Parathyroid adenoma (tissue), 2 donors: ENCODE results near the gene GOLGA6A.

ENCODE experiments used
- H2AFZ ChIP-seq: fragments of 300-600 bp; sonication (generic); one replicate; pipeline ENCODE4 v1.7.0; 2017; ENCODE audit warnings: antibody characterized with exemption, mild to moderate bottlenecking
- H3K27ac ChIP-seq: fragments of 300-600 bp; sonication (generic); one replicate; pipeline ENCODE4 v1.7.0; 2017
- H3K27me3 ChIP-seq: fragments of 300-600 bp; sonication (generic); one replicate; pipeline ENCODE4 v1.7.0; 2017; ENCODE audit warnings: low read length; ENCODE audit not compliant: control insufficient read depth, insufficient read depth
- H3K36me3 ChIP-seq: fragments of 300-600 bp; sonication (generic); one replicate; pipeline ENCODE4 v1.7.0; 2017; ENCODE audit warnings: low read length; ENCODE audit not compliant: control insufficient read depth, insufficient read depth
- H3K4me1 ChIP-seq: fragments of 300-600 bp; sonication (generic); one replicate; pipeline ENCODE4 v1.7.0; 2017; ENCODE audit warnings: control low read depth
- H3K4me2 ChIP-seq: fragments of 300-600 bp; sonication (generic); one replicate; pipeline ENCODE4 v1.7.0; 2017; ENCODE audit warnings: low read length
- H3K4me3 ChIP-seq: fragments of 300-600 bp; sonication (generic); one replicate; pipeline ENCODE4 v1.7.0; 2017; ENCODE audit warnings: low read depth, low read length
- H3K79me2 ChIP-seq: fragments of 300-600 bp; sonication (generic); one replicate; pipeline ENCODE4 v1.7.0; 2017; ENCODE audit warnings: control low read depth
- H3K9ac ChIP-seq: fragments of 300-600 bp; sonication (generic); one replicate; pipeline ENCODE4 v1.7.0; 2017; ENCODE audit warnings: mild to moderate bottlenecking
- H3K9me3 ChIP-seq: fragments of 300-600 bp; sonication (generic); one replicate; pipeline ENCODE4 v1.7.0; 2017; ENCODE audit warnings: low read length; ENCODE audit not compliant: control insufficient read depth
- TF ChIP-seq, protein P1 (sequence below): fragments of 300-600 bp; sonication (generic); IDR thresholded peaks from one replicate; pipeline ENCODE4 v1.7.0; 2017; ENCODE audit warnings: antibody characterized with exemption, mild to moderate bottlenecking
- donor health status: primary hyperparathyroidism.

The GOLGA6A gene

DNA sequence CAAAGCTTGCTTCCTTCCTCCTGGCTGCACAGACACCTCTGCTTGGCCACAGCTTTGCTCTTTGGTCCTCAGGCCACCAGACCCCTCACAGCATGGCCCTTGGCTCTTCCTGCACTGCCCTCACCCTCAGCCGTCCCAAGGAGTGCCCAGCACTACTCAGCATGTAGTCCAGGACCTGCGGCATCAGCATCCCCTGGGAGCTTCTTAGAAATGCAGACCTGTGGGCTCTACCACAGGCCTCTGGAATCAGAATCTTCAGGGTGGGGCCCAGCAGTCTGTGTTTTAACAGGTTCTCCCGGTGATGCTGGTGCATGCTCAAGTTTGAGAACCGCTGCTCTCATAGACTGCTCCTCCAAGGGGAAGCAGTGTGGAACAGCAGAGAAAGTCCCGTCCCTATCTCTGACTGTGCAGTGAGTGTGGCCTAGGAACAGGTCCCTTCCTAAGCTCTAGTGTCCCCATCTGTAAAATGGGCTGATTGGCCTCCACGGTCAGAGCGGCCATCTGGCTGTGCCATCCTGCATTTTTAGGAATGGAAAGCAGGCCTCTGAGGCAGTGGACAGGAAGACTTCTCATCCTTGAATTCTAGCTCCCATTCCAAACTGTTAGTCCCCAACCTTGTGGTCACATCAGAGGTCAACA, 36.6 kb downstream of the GOLGA6A start:
- Histone ChIP-seq H3K79me2 (no peaks in the 10 kb centered on the region), H3K9me3 (no peaks in the 10 kb centered on the region), H3K27ac (no peak overlapping the region), H3K4me2 (no peak overlapping the region), H3K9ac (no peak overlapping the region), H3K27me3 (no peaks in the 10 kb centered on the region), H2AFZ (no peak overlapping the region), H3K4me3 (no peak overlapping the region), H3K4me1 (no peaks in the 10 kb centered on the region), H3K36me3 (no peaks in the 10 kb centered on the region)
- TF ChIP-seq, protein P1, sequence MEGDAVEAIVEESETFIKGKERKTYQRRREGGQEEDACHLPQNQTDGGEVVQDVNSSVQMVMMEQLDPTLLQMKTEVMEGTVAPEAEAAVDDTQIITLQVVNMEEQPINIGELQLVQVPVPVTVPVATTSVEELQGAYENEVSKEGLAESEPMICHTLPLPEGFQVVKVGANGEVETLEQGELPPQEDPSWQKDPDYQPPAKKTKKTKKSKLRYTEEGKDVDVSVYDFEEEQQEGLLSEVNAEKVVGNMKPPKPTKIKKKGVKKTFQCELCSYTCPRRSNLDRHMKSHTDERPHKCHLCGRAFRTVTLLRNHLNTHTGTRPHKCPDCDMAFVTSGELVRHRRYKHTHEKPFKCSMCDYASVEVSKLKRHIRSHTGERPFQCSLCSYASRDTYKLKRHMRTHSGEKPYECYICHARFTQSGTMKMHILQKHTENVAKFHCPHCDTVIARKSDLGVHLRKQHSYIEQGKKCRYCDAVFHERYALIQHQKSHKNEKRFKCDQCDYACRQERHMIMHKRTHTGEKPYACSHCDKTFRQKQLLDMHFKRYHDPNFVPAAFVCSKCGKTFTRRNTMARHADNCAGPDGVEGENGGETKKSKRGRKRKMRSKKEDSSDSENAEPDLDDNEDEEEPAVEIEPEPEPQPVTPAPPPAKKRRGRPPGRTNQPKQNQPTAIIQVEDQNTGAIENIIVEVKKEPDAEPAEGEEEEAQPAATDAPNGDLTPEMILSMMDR, result no peak

DNA sequence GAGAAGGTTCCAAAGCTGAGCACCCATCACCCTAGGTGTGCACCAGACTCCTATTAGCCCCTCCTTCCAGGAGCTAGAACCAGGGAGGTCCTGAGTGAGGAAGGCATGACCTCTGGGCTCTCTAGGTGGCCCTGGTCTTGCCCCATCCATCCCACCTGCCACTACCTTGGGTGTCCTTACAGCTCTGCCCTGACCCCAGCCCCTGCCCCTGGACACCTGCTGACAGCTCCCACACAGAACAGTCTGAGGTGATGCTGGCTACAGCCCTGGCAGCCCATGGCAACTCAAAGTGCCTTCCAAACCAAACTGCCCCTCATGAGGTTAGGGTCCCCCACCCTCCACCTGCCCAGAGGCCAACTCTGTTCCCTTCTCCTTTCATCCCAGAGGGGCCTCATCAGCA, 37.2 kb downstream of the GOLGA6A start:
- H3K4me2 ChIP-seq, result no peak overlapping the region
- H3K4me1 ChIP-seq, result no peaks in the 10 kb centered on the region
- H3K9me3 ChIP-seq, result no peaks in the 10 kb centered on the region
- H3K4me3 ChIP-seq, result no peak overlapping the region
- H3K79me2 ChIP-seq, result no peaks in the 10 kb centered on the region
- H3K27ac ChIP-seq, result no peak overlapping the region
- TF ChIP-seq, protein P1, result no peak
- no peak overlapping the region for H2AFZ ChIP-seq
- no peak overlapping the region for H3K9ac ChIP-seq
- H3K27me3 ChIP-seq, result no peaks in the 10 kb centered on the region
- no peaks in the 10 kb centered on the region for H3K36me3 ChIP-seq

DNA sequence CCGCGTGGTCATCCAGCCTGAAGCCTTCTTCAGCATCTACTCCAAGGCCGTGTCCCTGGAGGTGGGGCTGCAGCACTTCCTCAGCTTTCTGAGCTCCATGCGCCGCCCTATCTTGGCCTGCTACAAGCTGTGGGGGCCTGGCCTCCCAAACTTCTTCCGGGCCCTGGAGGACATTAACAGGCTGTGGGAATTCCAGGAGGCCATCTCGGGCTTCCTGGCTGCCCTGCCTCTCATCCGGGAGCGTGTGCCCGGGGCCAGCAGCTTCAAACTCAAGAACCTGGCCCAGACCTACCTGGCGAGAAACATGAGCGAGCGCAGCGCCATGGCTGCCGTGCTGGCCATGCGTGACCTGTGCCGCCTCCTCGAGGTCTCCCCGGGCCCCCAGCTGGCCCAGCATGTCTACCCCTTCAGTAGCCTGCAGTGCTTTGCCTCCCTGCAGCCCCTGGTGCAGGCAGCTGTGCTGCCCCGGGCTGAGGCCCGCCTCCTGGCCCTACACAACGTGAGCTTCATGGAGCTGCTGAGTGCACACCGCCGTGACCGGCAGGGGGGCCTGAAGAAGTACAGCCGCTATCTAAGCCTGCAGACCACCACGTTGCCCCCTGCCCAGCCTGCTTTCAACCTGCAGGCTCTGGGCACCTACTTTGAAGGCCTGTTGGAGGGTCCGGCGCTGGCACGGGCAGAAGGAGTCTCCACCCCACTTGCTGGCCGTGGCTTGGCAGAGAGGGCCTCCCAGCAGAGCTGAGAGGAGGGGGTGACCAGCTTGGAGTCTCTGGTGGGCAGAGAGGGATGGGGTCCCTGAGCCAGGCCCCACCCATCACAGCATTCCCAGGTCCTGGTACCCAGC, 37.9 kb downstream of the GOLGA6A start:
- Histone ChIP-seq H2AFZ (no peak overlapping the region), H3K27ac (no peak overlapping the region), H3K9me3 (no peaks in the 10 kb centered on the region), H3K79me2 (no peaks in the 10 kb centered on the region), H3K9ac (no peak overlapping the region), H3K36me3 (no peaks in the 10 kb centered on the region), H3K4me2 (no peak overlapping the region), H3K4me3 (no peak overlapping the region), H3K27me3 (no peaks in the 10 kb centered on the region), H3K4me1 (no peaks in the 10 kb centered on the region)
- TF ChIP-seq, protein P1, result no peak

DNA sequence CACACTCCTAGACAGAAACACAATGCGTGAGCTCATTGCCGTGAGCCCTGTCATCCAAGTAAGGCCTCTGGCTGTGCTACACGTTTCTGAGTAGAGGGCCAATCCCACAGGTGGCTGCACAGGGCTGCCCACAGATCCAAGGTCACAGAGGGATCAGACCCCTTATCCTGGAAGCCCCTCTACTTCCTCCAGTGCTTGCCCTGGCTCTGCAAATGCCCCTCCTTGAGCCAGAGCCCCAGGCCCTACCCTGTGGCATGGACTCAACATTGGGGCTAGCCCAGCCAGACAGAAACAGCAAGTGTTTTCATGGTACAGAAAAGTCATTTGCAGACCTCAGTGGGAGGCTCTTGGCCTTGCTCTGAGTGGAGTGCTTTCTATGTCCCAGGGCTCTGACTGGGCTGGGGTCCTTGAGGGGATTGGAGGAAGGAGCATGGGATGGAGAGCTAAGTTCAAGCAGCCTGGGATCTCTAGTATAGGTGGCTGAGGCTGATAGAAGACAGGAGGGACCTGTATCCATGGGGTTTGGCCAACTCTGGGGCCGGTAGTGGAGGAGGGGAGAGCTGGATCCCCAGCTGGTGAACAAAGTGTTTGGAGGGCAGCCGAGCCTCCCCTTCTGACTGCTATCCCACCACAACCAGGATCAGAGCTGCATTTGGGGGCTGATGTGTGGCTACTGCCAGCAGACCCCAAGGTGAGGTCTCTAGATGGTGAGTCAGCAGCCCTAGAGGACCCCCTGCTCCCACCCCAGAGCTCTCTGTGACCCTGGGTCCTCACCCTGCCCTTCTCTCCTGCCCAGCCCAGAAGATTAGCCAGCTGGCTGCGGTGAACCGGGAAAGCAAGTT, 38.7 kb downstream of the GOLGA6A start:
- TF ChIP-seq, protein P1, result no peak
- Histone ChIP-seq H3K4me3 (no peak overlapping the region), H3K36me3 (no peaks in the 10 kb centered on the region), H3K9ac (no peak overlapping the region), H3K27me3 (no peaks in the 10 kb centered on the region), H3K79me2 (no peaks in the 10 kb centered on the region), H2AFZ (no peak overlapping the region), H3K4me2 (no peak overlapping the region), H3K4me1 (no peaks in the 10 kb centered on the region), H3K9me3 (no peaks in the 10 kb centered on the region), H3K27ac (peak overlapping the region; percentile 11)
